Stimulated activated naive CD4-positive, alpha-beta T cell treated with Interleukin-2 at 50 U/mL for 16 hours (primary cell): Measurements from ENCODE around the gene GRB10.

ENCODE experiments used
- DNase-seq: peaks from one replicate; lab custom pipeline; 2025; lab: John Stamatoyannopoulos, UW

The GRB10 gene

DNA sequence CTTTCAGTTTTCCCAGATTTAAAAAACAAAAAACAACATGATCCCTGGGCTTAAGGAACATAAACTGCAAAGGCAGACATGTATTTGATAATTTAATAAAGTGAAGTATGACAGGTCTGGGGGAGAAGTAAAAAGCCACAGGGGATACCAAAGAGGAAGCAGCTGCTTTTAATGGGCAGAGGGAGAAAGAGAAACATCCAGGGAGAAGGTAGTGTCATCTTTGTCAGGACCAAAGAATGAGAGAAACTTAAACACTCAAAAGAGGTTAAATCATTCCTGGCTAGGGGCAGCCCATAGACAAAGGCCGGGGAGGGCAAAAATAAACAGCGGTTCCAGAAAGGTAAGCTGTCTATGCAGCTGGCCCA, 94.5 kb downstream of the GRB10 start:
- DNase-seq, result no peak

- no peak for DNase-seq
Measured at GRCh38 chr7:50687575-50688225, 95.0 kb downstream of the GRB10 start.

DNA sequence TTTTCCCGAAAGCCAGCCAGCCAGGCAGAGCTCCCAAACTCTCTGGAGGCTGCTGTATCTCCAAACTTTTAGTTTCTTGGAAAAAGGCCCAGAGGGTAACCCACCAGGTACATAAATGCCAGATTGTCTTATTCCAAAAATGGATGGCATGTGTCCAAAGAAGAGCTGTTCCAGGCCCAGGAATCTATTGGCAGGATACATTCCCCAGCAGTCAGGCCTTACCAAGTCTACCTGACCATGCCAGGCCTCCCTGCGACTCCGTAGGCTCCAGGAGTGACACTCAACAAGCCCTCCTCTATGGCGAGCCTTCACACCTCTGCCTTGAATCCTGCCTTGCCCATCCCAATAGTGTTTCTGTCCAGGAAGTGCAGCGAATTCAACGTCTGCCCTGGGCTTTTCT, 95.6 kb downstream of the GRB10 start:
- DNase-seq, result no peak

GRCh38 chr7:50685135-50686065, 97.3 kb downstream of the GRB10 start:
- DNase-seq, result no peak

- DNase-seq, result no peak
Measured at GRCh38 chr7:50684713-50685075, 98.0 kb downstream of the GRB10 start.

- no peak for DNase-seq
Measured at GRCh38 chr7:50684011-50684712, 98.5 kb downstream of the GRB10 start.

- DNase-seq, result no peak
Measured at GRCh38 chr7:50682573-50682972, 100.1 kb downstream of the GRB10 start.

GRCh38 chr7:50682079-50682478, 100.6 kb downstream of the GRB10 start:
- no peak for DNase-seq

- no peak for DNase-seq
Measured at GRCh38 chr7:50681432-50682045, 101.2 kb downstream of the GRB10 start.

GRCh38 chr7:50679218-50680007, 103.3 kb downstream of the GRB10 start:
- no peak for DNase-seq

DNA sequence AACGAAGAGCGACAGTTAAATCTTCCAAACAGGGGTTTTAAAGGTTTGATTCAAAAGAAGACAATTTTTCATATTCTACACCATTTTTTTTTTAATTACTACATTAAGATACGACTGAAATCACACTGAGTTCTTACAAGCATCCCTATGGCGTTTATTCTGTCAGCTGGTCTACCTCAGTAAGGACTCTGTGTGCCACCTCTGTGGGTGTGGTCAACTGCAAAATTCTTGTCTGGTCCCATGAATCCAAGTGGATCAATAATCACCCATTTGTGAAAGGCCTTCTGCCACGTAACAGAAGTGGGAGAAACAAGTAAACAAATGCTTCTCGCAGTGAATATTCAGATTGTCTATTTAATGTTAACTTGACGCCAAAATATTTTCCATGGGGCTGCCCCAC, 104.1 kb downstream of the GRB10 start:
- no peak for DNase-seq

- no peak for DNase-seq
Measured at GRCh38 chr7:50677638-50677996, 105.1 kb downstream of the GRB10 start.

GRCh38 chr7:50676740-50677637, 105.7 kb downstream of the GRB10 start:
- DNase-seq, result no peak

- DNase-seq, result no peak
Measured at GRCh38 chr7:50676079-50676478, 106.6 kb downstream of the GRB10 start.

- DNase-seq, result no peak
Measured at GRCh38 chr7:50674896-50675835, 107.5 kb downstream of the GRB10 start.

DNA sequence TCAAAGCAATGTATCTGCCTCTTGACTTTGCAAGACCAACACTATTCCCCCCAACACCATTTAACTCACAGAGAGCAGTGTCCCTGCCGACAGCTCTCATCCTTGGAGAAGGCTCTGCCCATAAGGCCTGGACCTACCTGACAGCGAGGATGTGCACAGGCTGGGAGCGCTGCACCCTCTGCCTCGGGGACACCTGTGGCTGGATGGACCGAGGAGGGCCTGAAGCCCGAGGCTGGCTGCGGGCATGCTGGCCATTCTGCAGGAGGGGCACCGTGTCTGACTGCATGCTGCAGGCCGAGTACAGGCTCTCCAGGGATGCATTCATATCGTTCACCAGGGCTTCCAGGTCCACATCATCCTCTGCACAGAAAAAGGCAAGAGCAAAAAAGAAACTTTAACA, 108.4 kb downstream of the GRB10 start:
- DNase-seq, result no peak

GRCh38 chr7:50673096-50673495, 109.6 kb downstream of the GRB10 start:
- no peak for DNase-seq

- no peak for DNase-seq
Measured at GRCh38 chr7:50672045-50672444, 110.7 kb downstream of the GRB10 start.

DNA sequence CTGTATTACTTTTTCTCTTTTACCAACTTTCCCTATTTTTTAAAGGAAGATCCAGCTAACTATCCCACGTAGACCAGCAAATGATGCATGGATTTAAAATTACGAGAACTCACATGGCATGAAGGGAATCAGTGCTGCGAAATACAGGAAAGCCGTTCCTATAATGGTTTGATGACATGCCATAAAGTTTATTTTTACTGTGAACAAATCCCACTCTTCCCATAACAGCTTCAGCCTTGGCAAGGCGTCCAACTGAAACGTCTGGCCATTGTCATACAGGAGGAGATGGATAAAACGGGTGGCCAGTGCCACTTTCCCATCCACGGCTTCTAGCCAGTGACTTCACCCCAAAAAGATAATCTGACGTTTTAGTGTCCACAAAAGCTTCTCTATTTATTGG, 111.3 kb downstream of the GRB10 start:
- DNase-seq, result no peak

DNA sequence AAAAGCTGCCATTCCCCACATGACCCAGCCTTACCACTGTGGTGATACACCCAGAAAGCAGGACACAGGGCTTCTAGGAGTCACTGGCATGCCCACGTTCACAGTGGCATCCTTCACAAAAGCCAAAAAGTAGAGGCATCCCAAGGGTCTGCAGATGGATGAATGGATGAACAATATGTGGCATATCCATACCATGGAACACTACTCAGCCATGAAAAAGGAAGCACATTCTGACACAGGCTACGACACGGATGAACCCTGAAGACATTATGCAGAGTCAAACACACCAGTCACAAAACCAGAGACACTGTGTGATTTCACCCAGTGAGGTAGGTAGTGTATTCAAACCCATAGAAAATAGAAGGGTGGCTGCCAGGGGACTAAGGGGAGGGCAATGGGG, 112.8 kb downstream of the GRB10 start:
- no peak for DNase-seq
